NCI-H524 treated with DMSO at 0.1 percent for 48 hours (cell line): ENCODE measurements around the gene NFIA.

Source experiments
- DNase-seq: peaks from one replicate; lab custom pipeline; 2025; lab: John Stamatoyannopoulos, UW

The NFIA gene

DNA sequence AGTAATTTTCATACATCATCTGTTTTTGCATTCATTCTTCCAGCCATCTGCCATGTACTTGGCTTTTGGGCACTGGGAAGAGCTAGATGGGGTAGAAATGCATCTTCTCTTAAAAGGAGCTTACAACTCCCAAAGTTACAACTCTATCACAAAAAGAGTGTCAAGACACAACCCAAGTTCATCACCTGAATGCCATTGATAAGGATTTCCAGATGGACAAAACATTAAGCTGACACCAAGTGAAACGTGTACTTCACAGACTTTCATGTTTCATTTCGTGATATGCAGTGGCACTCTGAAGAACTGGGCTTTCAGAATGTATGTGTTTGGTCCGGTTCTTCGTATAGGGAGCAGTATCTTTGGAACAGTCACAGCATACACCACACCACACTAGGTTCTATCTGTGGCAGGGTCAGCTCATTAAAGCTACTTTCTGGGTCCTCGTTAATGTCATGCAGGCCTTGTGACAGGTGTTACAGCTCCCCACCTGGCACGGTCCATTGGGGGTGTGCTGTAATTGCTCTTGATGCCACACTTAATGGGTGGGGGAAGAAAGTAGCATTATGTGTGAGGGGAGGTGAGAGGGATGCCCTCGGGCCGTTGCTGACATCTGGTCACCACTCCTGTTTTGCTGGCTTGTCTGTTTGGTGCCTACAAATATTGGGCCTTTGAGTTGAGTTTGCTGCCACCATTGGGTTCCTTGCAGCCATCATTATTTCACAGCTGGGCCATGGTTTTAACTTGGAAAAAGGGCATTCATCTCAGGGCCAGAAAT is 164.9 kb downstream of the NFIA start:
- DNase-seq: peak; percentile 91

GRCh38 chr1:61247881-61248752 is 165.8 kb downstream of the NFIA start:
- DNase-seq: peak; percentile 12

DNA sequence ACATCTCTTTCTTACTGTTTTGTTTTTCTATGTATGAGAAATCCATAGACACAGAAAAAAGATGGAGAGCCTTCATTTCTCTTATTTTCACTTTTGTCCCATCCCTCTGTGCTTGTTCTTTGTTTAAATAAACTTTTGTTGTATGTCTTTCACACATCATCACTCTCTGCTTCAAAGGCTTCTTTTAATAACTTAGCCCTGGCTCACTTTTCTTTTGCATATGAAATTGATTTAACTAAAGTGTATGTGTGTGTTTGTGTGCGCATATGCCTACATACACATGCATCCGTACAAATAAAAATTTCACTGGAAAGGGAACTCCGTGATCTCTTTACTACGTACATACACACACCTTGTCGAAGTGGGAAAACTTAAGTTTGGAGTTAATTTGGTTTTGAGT is 168.6 kb downstream of the NFIA start:
- no peak for DNase-seq

DNA sequence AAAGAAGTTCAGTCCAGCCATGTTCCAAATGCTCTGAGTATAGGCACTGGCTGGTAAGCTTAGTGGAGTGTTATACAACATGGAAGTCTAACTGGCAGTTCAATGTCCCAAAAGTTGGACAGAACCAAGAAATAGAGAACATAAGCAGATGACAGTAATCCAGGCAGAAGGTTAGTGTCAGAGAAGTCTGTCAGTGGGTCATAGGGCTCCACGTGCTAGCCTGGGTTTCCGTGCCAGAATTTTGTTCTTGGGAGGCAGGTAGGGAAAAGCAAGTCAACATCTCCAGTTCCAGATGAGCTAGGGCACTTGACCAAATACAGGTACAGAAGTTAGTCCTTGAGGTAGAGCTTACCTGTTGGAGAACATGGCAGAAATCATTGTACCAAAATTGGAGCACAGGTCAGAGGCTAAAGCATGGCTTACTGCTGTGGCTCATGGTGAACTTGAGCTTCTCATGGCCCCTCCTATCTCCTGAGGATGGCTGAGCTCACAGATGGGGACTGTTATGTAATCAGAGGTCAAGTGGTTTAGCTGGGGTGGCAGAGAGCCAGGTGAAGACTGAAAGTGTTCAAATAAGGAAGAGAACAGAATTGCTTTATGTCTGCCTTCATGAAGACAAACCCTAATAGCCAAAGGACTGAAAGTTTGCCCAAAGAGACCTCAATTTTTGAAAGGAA is 170.8 kb downstream of the NFIA start:
- peak; percentile 92 for DNase-seq

DNA sequence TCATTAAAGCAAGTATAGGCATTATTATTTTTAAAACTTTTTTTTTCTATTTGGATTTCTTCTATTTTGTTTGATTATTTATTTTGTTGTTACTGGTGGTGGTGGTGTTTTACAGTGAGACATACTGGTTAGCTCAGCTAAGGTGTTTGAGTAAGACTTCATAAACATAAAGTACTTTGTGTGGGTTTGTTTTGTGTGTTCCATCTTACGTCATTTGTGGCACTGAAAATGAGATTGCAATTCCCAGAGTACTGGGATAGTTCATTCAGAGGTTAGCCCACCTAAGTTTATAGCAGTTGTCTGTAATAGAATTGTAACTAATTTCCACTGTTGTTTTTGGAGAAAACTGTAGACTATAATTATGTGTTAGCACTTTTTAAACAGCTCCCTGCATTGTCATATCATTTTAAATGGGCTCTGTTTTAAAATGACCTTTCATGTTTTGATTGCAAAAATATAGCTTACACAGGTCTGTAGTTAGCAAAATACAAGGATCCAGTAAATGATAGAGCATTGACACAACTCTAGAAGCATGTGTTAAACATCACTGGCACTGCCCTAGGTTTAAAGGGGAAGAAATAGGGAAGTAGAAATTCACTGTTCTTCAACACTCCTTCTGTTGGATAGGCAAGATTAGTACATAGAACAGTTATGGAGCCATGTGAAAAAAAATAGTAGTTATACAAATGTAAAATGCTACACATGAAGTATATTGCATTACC is 171.7 kb downstream of the NFIA start:
- DNase-seq: no peak

GRCh38 chr1:61254634-61255357 is 172.4 kb downstream of the NFIA start:
- DNase-seq: peak; percentile 31

DNA sequence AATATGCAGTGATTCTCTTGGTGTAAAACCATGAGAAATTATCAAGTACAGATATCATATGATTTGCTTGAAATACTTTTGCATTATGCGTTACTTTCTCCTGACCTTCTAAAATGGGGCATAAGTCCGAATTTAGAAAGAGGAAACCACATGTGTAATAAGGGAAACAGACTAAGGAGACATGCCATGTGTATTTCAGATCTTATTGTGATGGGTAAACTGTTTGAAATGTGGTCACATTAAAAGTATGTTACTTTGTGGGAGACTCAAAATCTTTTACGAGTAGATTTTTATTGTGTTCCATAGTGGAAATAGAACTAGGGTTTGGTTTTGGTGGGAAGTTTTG is 173.0 kb downstream of the NFIA start:
- DNase-seq: no peak

DNA sequence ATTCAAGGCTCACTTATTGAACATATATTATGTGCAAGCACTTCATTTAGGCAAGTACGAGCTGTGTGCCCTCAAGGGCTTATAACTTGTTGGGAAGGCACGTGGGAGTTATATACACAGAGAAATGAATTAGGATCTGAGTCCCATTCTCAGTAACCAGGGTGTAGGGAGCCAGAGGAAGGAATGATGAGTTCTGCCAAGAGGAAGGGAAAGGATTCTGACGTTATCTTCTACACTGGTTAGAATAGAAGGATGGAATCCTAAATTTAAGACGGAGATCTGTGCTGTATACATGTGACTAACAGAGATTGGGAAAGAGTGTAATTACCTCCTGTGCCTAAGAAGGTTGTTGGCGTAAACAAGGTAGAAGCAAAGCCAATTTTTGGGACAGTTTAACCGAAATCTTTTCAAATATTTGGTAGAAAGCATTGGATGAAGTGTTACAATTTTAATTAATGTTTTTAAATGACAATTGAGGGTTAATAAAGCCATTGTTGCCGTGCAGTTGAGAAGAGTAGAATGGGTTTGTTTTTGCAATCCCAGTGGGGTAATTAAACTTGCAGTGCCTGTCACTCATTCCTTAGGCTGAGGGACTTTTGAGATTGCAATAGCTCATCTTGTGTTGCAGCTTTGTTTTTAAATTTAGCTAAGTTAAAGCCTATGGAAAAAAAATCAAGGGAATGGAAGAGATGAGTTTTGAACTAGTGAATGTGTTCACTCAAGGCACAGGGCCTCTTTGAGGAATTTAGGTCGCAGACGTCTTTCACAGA is 177.2 kb downstream of the NFIA start:
- no peak for DNase-seq

- no peak for DNase-seq
Observed at GRCh38 chr1:61260171-61260570, 177.8 kb downstream of the NFIA start.

- DNase-seq: no peak
Observed at GRCh38 chr1:61261595-61261994, 179.2 kb downstream of the NFIA start.

GRCh38 chr1:61263905-61264824 is 181.8 kb downstream of the NFIA start:
- DNase-seq: no peak

GRCh38 chr1:61264825-61265242 is 182.5 kb downstream of the NFIA start:
- DNase-seq: no peak

DNA sequence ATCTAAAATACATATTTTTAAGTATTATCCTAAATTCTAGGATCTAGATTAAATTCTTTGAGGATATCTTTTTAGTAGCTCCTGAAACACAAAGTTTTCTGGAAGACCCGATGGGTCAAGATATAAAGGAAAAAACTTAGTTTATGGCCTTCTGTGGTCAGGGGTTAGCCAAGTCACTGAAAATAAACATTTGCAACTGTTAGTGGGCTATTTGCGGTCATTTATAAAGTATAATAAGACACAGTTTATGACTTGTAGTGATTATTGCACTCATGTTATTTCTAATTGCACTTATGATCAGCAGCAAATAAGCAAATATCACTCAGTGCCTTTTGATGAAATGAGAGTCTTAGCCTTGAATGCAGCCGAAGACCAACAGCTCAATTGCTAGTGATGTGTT is 183.3 kb downstream of the NFIA start:
- no peak for DNase-seq

GRCh38 chr1:61266738-61267137 is 184.4 kb downstream of the NFIA start:
- no peak for DNase-seq

- no peak for DNase-seq
Observed at GRCh38 chr1:61268546-61269240, 186.3 kb downstream of the NFIA start.

DNA sequence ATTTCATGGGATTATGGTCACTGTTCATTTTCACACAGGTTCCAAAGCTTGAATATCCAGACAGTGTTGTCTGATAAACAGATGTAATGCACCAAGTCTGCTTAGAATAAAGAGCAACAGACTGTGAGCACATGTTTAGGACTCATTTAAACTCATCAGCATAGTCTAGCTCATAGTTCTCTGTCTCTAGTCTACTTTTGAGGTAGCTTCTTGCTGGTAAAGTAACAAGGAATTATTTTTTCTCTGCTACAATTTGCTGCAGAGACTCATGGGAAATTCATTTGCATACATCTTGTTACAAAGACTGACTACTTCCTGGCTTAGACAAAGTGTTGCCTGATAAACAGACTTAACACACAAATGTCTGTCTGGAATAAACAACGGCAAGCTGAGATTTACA is 187.2 kb downstream of the NFIA start:
- no peak for DNase-seq

- DNase-seq: no peak
Observed at GRCh38 chr1:61270107-61270506, 187.7 kb downstream of the NFIA start.

GRCh38 chr1:61270761-61271411 is 188.5 kb downstream of the NFIA start:
- DNase-seq: no peak
